HEK293T (cell line): ENCODE data around the gene KCNK15.

ENCODE experiments used
- BHLHE40 ChIP-seq: fragments of 450-650 bp; IDR thresholded peaks from 2 replicates; pipeline ENCODE4 v1.6.1; 2016; ENCODE audit warnings: mild to moderate bottlenecking, moderate library complexity, borderline replicate concordance
- FOXA1 ChIP-seq: fragments of 450-650 bp; IDR thresholded peaks from 2 replicates; pipeline ENCODE4 v1.6.1; 2016; ENCODE audit warnings: mild to moderate bottlenecking
- L3MBTL2 ChIP-seq: fragments of 450-650 bp; conservative IDR thresholded peaks from 2 replicates; pipeline ENCODE4 v1.6.1; 2016; ENCODE audit warnings: mild to moderate bottlenecking
- NFRKB ChIP-seq: fragments of 450-650 bp; IDR thresholded peaks from 2 replicates; pipeline ENCODE4 v1.6.1; 2016; ENCODE audit warnings: mild to moderate bottlenecking, moderate library complexity
- TARDBP ChIP-seq: fragments of 450-650 bp; IDR thresholded peaks from 2 replicates; pipeline ENCODE4 v1.6.1; 2016
- TF ChIP-seq, protein P1 (sequence below): fragments of 450-650 bp; IDR thresholded peaks from 2 replicates; pipeline ENCODE4 v1.6.1; 2016

DNA sequence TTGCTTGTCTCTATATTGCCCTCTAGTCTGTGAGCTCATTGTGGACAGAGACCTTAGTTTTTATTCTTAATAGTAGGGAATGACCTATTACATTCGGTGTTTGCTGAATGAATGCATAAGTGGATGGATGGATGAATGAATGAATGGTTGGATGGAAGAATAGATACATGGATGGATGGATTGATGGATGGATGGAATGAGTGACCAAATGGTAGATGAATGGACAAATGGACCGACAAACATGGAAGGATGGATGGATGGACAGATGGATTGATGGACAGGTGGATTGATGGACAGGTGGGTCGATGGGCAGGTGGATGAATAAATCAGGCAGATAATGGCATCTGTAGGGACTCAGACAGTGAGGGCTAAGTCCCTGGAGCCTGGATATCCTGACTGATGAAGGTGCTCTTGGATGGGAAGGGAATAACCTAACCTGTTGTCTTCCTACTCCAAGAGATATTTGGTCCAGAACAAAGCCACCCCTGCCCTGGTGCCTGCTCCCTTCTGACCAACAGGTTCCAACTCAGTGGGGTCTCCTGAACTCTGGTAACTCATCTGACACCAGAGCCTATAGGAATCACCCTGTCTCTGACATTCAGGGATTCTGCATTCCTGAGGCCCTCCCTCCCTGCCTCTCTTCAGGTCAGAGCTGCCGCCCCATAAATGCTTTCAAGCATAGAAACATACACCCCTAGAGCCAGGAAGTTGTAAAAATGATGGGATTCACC, 40.1 kb upstream of the KCNK15 start:
- TF ChIP-seq BHLHE40 (no peak), FOXA1 (no peak), L3MBTL2 (no peak), NFRKB (no peak), TARDBP (no peak)
- TF ChIP-seq, protein P1, sequence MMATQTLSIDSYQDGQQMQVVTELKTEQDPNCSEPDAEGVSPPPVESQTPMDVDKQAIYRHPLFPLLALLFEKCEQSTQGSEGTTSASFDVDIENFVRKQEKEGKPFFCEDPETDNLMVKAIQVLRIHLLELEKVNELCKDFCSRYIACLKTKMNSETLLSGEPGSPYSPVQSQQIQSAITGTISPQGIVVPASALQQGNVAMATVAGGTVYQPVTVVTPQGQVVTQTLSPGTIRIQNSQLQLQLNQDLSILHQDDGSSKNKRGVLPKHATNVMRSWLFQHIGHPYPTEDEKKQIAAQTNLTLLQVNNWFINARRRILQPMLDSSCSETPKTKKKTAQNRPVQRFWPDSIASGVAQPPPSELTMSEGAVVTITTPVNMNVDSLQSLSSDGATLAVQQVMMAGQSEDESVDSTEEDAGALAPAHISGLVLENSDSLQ = peak; percentile 49; the same call in 1 of the 2 replicates
